Endothelial cell (in vitro differentiated cells): ENCODE results near the gene RFXANK. TPM values are rescaled to one million over a fixed set of nuclear protein-coding genes. Genes with fewer than 3 reads are reported as not detected.

ENCODE experiments used
- DNase-seq: peaks from one replicate; pipeline ENCODE4 v3.0.0; 2021; ENCODE audit warnings: low spot score
- H3K27ac Mint-ChIP-seq: one replicate; pipeline ENCODE4 v1.8.0; 2021; ENCODE audit warnings: mixed read lengths, inconsistent platforms; ENCODE audit not compliant: unreplicated experiment
- H3K27me3 Mint-ChIP-seq: one replicate; pipeline ENCODE4 v1.8.0; 2021; ENCODE audit warnings: mild to moderate bottlenecking, moderate library complexity, mixed read lengths, inconsistent platforms; ENCODE audit not compliant: unreplicated experiment
- H3K36me3 Mint-ChIP-seq: one replicate; pipeline ENCODE4 v1.8.0; 2021; ENCODE audit warnings: mild to moderate bottlenecking, low read depth, mixed read lengths, inconsistent platforms; ENCODE audit not compliant: unreplicated experiment
- H3K4me1 Mint-ChIP-seq: one replicate; pipeline ENCODE4 v1.8.0; 2021; ENCODE audit warnings: mild to moderate bottlenecking, mixed read lengths, inconsistent platforms; ENCODE audit not compliant: unreplicated experiment
- H3K4me3 Mint-ChIP-seq: one replicate; pipeline ENCODE4 v1.8.0; 2021; ENCODE audit warnings: mild to moderate bottlenecking, mixed read lengths, inconsistent platforms; ENCODE audit not compliant: unreplicated experiment
- H3K9me3 Mint-ChIP-seq: one replicate; pipeline ENCODE4 v1.8.0; 2021; ENCODE audit warnings: mixed read lengths, inconsistent platforms; ENCODE audit not compliant: unreplicated experiment
- CTCF ChIP-seq: fragments of 200-600 bp; sonication (generic); IDR thresholded peaks from one replicate; pipeline ENCODE4 v1.5.0; 2021; ENCODE audit warnings: antibody characterized with exemption; ENCODE audit not compliant: unreplicated experiment
- total RNA-seq: library from RNA; stranded (reverse); fragmentation: NEBNext Ultra II Directional; extraction: Animal tissue kit (Norgen Biotek cat#: 25700); gene quantifications from one replicate; pipeline ENCODE4 v1.2.1, GENCODE V29; 2021; ENCODE audit not compliant: unreplicated experiment

The RFXANK gene
- total RNA-seq, 1 donor from 2014 or later, result 131 TPM

GRCh38 chr19:19238126-19238894 is 46.3 kb downstream of the RFXANK start:
- no peak overlapping the region for H3K27ac Mint-ChIP-seq
- TF ChIP-seq CTCF, result no peak
- H3K27me3 Mint-ChIP-seq, result peaks cover 10% of the 10 kb centered on the region
- no peak overlapping the region for H3K4me3 Mint-ChIP-seq
- DNase-seq, result no peak
- H3K36me3 Mint-ChIP-seq, result no peaks in the 10 kb centered on the region
- H3K4me1 Mint-ChIP-seq, result no peaks in the 10 kb centered on the region
- peaks cover 6% of the 10 kb centered on the region for H3K9me3 Mint-ChIP-seq

DNA sequence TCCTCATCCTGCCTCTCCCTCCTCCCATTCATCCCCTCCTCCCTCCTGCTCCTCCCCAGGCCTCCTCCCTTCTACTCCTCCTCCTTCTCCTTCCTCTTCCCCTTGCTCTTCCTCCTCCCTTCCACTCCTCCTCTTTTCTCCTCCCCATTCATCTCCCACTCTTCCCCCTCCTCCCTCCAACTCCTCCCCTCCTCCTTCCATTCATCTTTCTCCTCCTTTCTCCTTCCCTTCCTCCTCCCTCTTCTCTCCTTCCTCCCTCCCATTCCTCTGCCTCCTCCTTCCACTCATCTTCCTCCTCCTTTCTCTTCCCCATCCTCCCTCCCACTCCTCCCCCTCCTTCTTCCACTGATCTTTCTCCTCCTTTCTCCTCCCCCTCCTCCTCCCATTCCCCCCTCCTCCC is 47.6 kb downstream of the RFXANK start:
- no peak for DNase-seq
- TF ChIP-seq CTCF, result no peak
- peaks cover 10% of the 10 kb centered on the region for H3K27me3 Mint-ChIP-seq
- H3K4me3 Mint-ChIP-seq, result no peak overlapping the region
- peaks cover 6% of the 10 kb centered on the region for H3K9me3 Mint-ChIP-seq
- H3K27ac Mint-ChIP-seq, result no peak overlapping the region
- no peaks in the 10 kb centered on the region for H3K4me1 Mint-ChIP-seq
- H3K36me3 Mint-ChIP-seq, result no peaks in the 10 kb centered on the region

- Mint-ChIP-seq H3K9me3 (peaks cover 6% of the 10 kb centered on the region), H3K4me1 (no peaks in the 10 kb centered on the region), H3K4me3 (no peak overlapping the region), H3K36me3 (no peaks in the 10 kb centered on the region), H3K27ac (no peak overlapping the region), H3K27me3 (peaks cover 10% of the 10 kb centered on the region)
- DNase-seq, result no peak
- no peak for TF ChIP-seq CTCF
Measured at GRCh38 chr19:19240476-19240875, 48.4 kb downstream of the RFXANK start.

DNA sequence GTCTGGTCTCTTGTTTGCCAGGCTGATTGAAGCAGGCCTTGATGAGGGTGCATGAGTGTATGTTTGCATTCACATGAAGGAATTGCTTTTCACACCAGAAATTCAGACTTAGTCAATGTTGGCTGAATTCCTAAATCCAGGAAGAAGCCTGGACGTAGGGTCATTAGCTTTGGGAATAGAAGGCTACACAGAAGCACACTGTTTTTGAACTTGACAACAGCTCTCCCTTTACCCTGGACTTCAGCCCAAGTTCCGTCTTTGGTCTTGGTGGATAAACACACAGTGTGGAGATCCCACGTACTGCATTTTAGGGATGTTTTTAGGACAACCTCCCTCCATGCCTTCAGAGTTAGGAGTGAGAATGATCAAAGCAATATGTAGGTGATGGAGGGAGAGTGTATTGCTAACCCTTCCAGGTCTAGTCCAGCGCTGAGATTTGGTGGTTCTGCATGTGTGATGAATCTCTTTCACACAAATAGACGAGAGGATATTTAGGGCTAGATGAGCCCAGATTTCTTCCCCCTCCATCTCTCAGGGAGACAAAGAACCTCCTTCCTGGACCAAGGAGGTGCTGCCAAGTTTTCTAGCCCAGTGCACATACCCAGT is 58.2 kb downstream of the RFXANK start:
- Mint-ChIP-seq H3K4me1 (no peaks in the 10 kb centered on the region), H3K9me3 (no peaks in the 10 kb centered on the region), H3K27ac (no peak overlapping the region), H3K36me3 (no peaks in the 10 kb centered on the region), H3K4me3 (no peak overlapping the region), H3K27me3 (peaks cover 12% of the 10 kb centered on the region)
- no peak for DNase-seq
- TF ChIP-seq CTCF, result no peak

Other genes with a start within 250 kb of the RFXANK start
- gene SUGP2, start 158.7 kb upstream of the RFXANK start, total RNA-seq, result 109 TPM
- gene ARMC6, start 158.7 kb upstream of the RFXANK start, total RNA-seq, result 25.9 TPM
- 7.5 TPM for gene SLC25A42, start 128.3 kb upstream of the RFXANK start, total RNA-seq
- gene TMEM161A, start 53.8 kb upstream of the RFXANK start, total RNA-seq, result 25.1 TPM
- gene MEF2B, start 22.0 kb upstream of the RFXANK start, total RNA-seq, result 0.97 TPM
- 31.3 TPM for gene BORCS8, start 106 bp upstream of the RFXANK start, total RNA-seq
- gene NR2C2AP, start 11.2 kb downstream of the RFXANK start, total RNA-seq, result 4.3 TPM
- 0.05 TPM for gene NCAN, start 19.7 kb downstream of the RFXANK start, total RNA-seq
- 1.4 TPM for gene TM6SF2, start 81.0 kb downstream of the RFXANK start, total RNA-seq
- 73.2 TPM for gene SUGP1, start 128.3 kb downstream of the RFXANK start, total RNA-seq
- gene MAU2, start 128.6 kb downstream of the RFXANK start, total RNA-seq, result 49.3 TPM
- gene GATAD2A, start 213.4 kb downstream of the RFXANK start, total RNA-seq, result 150 TPM